Erythroblast (primary cell): ENCODE data around the gene TTC27.
A peak's percentile ranks its signal among the peaks of the same experiment; 100 is the strongest.

Experiments used
- DNase-seq, 2 experiments: peaks; one replicate each; lab custom pipeline; 2025; lab: John Stamatoyannopoulos, UW
- GATA1 ChIP-seq: IDR thresholded peaks from 2 replicates; pipeline ENCODE4 v1.6.1; 2011; ENCODE audit warnings: low read depth, mild to moderate bottlenecking, control low read depth, low read length, moderate library complexity
- POLR2A ChIP-seq: IDR thresholded peaks from 2 replicates; pipeline ENCODE4 v1.6.1; 2011; ENCODE audit warnings: mild to moderate bottlenecking, low read length

The TTC27 gene

GRCh38 chr2:32805104-32806095 is 177.6 kb downstream of the TTC27 start:
- peak in 1 of 2 experiments; percentile 13 for DNase-seq
- no peak for TF ChIP-seq POLR2A
- TF ChIP-seq GATA1 = no peak

DNA sequence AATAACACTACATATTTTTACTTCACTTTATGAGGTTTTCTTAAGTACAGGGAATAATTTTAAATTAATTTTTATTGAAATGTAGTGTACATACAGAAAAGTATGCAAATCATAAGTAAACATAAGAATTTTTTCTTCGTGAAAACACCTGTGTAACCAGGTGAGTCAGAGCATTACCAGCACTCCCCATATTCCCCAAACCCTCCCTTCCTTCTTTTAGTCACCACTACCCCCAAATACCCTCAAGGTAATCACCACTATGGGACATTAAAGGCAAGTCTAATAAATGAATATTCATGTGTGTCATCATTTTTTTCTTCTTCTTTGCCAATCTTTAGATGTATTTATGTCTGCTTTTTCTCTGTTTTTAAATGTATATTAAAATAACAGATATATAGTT is 179.0 kb downstream of the TTC27 start:
- no peak for DNase-seq
- no peak for TF ChIP-seq GATA1
- TF ChIP-seq POLR2A = no peak

- DNase-seq = no peak
- TF ChIP-seq POLR2A = no peak
Observed at GRCh38 chr2:32807662-32808061, 179.8 kb downstream of the TTC27 start.

- DNase-seq = no peak
- no peak for TF ChIP-seq POLR2A
- no peak for TF ChIP-seq GATA1
Observed at GRCh38 chr2:32810909-32811495, 183.2 kb downstream of the TTC27 start.

DNA sequence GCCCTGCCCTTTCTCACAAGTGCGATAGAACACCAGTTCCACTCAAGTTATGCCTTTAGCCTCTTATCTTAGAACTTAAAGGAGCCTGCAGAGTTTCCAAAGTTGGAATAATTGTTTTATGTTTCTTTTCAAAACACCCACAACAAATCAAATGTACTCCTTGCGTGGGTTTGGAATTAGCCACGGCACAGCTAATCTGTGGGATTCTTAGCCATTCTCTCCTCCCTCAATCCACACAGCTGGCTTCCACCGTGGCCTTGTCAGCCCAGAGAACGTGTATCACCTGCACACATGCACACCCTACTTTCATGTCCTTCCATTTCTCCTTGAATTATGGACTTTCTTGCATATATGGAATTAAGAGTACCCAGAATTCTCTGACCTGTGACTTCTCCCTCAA is 183.8 kb downstream of the TTC27 start:
- DNase-seq = no peak
- TF ChIP-seq POLR2A (no peak), GATA1 (no peak)

DNA sequence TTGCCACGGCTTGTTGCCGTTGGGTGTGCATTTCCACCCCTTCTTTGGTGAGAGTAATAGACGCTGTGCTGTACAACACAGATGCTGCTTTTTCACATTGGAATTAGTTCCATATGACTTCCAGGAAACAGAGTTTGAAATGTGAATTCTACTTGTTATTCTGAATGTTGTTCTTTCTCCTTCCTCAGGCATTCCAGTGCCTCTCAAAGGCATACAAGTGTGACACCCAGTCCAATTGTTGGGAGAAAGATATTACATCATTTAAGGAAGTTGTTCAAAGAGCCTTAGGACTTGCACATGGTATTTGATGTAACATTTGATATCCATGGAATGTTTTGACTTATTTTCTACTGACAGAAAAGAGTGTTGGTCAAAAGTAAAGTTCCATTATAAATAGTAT is 184.5 kb downstream of the TTC27 start:
- no peak for TF ChIP-seq POLR2A
- TF ChIP-seq GATA1 = no peak
- DNase-seq = no peak

- no peak for DNase-seq
- TF ChIP-seq GATA1 = no peak
Observed at GRCh38 chr2:32820088-32820487, 192.2 kb downstream of the TTC27 start.

- DNase-seq = no peak
- TF ChIP-seq POLR2A (no peak), GATA1 (no peak)
Observed at GRCh38 chr2:32820701-32821100, 192.9 kb downstream of the TTC27 start.

DNA sequence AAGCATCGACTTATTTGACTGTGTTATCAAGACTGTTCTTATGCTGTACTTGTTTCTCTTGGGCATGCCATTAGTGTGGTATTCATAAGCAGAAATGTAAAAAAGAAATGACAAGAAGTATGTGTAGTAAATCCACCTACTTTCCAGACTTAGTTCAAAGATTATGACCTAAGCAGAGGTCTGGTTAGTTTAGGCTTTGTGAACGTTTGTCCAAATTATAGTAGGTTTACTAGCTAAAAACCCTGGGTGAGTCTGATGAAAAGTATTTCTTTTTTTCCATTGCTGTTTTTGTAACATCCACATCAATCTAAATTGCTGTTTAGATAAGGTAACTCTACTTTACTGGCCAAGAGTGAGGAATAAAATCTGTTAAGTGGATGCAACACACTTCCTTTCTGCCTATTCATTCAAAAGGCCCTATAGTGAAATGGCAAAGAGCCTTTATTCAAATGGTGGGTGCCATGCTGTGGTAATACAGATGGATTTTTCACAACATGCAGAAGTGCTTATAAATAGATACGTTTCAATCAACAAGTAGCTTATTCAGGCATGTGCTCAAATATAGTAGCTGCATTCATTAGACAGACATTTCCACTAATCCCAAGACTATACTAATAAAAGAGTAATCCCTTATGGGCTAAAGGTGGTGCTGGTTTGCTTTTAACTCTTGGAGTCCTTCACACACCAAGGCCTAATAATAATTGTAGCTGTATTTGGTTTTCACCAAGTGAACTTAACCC is 196.4 kb downstream of the TTC27 start:
- TF ChIP-seq GATA1 = no peak
- no peak for TF ChIP-seq POLR2A
- no peak for DNase-seq

GRCh38 chr2:32825291-32825712 is 197.5 kb downstream of the TTC27 start:
- peak; percentile 46 to 52 for DNase-seq
- no peak for TF ChIP-seq POLR2A
- no peak for TF ChIP-seq GATA1

DNA sequence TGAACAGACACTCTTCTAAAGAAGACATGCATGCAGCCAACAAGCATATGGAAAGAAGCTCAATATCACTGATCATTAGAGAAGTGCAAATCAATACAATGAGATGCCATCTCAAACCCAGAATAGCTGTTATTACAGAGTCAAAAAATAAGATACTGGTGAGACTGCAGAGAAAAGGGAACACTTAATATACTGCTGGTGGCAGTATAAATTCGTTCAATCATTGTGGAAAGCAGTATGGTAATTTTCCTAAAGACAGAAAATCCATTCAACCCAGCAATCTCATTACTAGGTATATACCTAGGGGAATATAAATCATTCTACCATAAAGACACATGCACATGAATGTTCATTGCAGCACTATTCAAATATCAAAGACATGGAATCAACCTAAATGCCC is 202.3 kb downstream of the TTC27 start:
- TF ChIP-seq GATA1 (no peak), POLR2A (no peak)

DNA sequence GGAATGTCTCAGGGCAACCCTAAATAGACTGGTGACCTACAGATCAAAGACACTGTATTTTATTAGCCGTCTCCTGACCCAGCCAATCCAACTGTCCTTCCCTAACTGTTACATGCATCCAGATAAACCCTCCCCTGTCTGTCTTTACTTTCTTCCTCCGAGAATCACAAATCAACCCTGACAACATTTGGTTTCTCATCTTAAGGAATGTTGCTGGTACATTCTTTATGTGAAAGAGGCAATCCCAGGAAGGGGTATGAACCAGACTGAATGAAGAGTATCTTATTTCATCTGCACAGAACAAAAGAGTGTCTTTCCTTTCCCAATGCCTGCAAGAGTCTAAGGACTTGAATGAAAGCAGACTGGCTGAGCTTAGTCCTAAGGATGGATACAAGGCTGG is 205.0 kb downstream of the TTC27 start:
- TF ChIP-seq POLR2A (no peak), GATA1 (no peak)
- no peak for DNase-seq

More for the DNA sequence above, 202.3 kb downstream of the TTC27 start:
- DNase-seq = no peak

DNA sequence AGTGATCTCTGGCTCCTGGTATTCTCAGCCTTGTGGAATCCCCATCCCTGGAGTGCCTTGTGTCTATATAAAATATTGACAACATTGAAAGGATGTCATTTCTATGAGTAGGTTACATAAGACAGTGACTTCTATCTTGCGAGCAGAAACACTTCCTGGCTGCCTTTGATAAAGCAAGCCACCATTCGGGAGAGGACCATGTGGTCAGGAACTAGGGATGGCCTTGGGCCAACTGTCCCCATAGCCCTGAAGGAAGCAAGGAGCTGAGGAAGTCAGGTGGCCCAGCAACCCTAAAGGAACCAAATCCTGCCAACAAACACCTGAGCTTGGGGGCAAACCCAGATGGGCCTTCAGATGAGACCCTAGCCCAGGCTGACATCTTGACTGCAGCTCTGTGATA is 205.9 kb downstream of the TTC27 start:
- DNase-seq = no peak
- TF ChIP-seq POLR2A (no peak), GATA1 (no peak)

DNA sequence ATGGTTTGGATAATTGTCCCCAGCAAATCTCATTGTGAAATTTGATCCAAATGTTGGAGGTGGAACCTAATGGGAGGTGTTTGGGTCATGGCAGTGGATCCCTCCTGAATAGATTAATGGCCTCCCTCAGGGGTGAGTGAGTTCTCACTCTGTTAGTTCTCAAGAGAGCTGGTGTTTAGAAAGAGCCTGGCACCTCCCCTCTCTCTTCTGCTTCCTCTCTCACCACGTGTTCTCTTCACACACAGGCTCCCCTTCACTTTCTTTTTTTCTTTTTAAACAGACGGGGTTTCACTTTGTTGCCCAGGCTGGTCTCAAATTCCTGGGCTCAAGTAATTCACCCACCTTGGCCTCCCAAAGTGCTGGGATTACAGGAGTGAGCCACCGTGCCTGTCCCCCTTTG is 207.3 kb downstream of the TTC27 start:
- no peak for DNase-seq
- TF ChIP-seq GATA1 = no peak
- no peak for TF ChIP-seq POLR2A
